ENCODE results near the gene MICAL2. TPM values are rescaled to one million over a fixed set of nuclear protein-coding genes. Genes with fewer than 3 reads are reported as not detected.

The MICAL2 gene
- total RNA-seq, 1 experiment from 2014 or later, result 37.4 TPM

- TF ChIP-seq REST (IDR thresholded peaks at IDR 0.05; ENCODE audit: low read depth) (no peak), CTCF (IDR thresholded peaks at IDR 0.05 in 2 of 3, conservative IDR thresholded peaks at IDR 0.05 in 1 of 3; ENCODE audit: borderline replicate concordance in 1 of 3, insufficient read depth in 1 of 3, low read depth in 2 of 3, low read length in 2 of 3) (no peak), JUND (IDR thresholded peaks at IDR 0.05) (peak; percentile 80), CEBPB (IDR thresholded peaks at IDR 0.05; ENCODE audit: low read depth) (peak; percentile 79), CBX3 (IDR thresholded peaks at IDR 0.05; ENCODE audit: low read depth) (peak; percentile 71; the same call in 1 of the 2 replicates), POLR2A (IDR thresholded peaks at IDR 0.05; ENCODE audit: borderline replicate concordance, extremely low read depth, insufficient read depth, insufficient read length) (no peak), SP1 (IDR thresholded peaks at IDR 0.05; ENCODE audit: low read depth) (peak; percentile 89), ZNF274 (IDR thresholded peaks at IDR 0.05; ENCODE audit: low read depth, low read length) (no peak), ATF3 (IDR thresholded peaks at IDR 0.05) (no peak; the same call in 1 of the 2 replicates)
Measured at GRCh38 chr11:12175694-12176241, 65.4 kb downstream of the MICAL2 start (continued).

Measured in HCT116 (cell line).